ENCODE measurements around the gene CYTL1. TPM values are rescaled to one million over a fixed set of nuclear protein-coding genes. Genes with fewer than 3 reads are reported as not detected.

The CYTL1 gene
- total and polyA plus RNA-seq, 9 of the 15 experiments (the other 6 are each of a cell fraction or from before 2014, with no cell fraction given): not detected

DNA sequence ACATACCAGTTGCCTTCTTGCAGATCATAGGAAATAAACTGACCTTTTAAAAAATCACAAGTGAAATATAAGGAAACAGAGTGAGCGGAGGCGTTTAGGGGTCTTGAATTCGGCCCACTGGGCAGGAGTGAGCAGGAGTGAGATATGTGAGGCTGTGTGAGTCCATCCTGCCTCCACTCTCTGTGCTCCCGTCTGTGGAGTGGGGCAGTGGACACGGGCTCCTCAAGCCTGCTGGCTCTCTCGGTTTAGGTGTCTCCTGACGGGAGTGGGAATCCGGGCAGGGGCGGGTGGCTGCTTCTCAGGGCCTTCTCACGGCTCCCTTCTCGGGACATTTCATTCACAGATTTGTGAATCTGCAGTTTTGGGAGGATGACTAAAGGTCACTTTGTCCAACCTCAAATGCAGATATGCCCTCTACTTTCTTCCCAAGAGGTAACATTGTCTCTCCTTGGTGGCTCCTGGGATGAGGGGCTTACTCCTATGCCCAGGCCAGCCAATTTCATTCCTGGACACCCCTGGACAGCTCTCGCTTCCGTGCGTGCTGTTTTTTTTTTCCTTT lies 27.6 kb downstream of the CYTL1 start:
- Histone ChIP-seq H3K9me1 (ENCODE audit: control insufficient read depth, insufficient read depth, low read length) (peaks cover 5% of the 10 kb centered on the region), H3K4me2 (ENCODE audit: insufficient read depth, low read length) (no peak overlapping the region), H4K20me1 (replicated peaks; ENCODE audit: control insufficient read depth, insufficient read depth, low read length) (no peaks in the 10 kb centered on the region), H3K4me3 (no peak overlapping the region), H3K27me3 (ENCODE audit: control insufficient read depth in 2 of 2, insufficient read depth in 2 of 2, low read length in 2 of 2) (peaks cover 6 to 54% of the 10 kb centered on the region in 2 experiments; a peak in 3 of 5 replicates), H3K27ac (ENCODE audit: extremely low read depth, low read depth, low read length) (no peak overlapping the region), H2AFZ (ENCODE audit: low read depth, low read length) (0 out of 2 replicates have a peak overlapping the region, but pooled peaks have one; percentile 14), H3K79me2 (ENCODE audit: control insufficient read depth, insufficient read depth, low read length) (no peaks in the 10 kb centered on the region), H3K9ac (ENCODE audit: insufficient read depth in 1 of 2, low read depth in 2 of 2, low read length in 2 of 2) (peak overlapping the region in 1 of 2 experiments; percentile 35; a peak in 1 of 4 replicates), H3K9me3 (replicated peaks; ENCODE audit: control insufficient read depth, insufficient read depth, low read depth, low read length) (no peaks in the 10 kb centered on the region), H3K4me1 (replicated peaks in 1 of 2; ENCODE audit: control insufficient read depth in 2 of 2, insufficient read depth in 2 of 2, low read length in 2 of 2) (peaks cover 2 to 22% of the 10 kb centered on the region in 2 experiments; a peak in 4 of 5 replicates), H3K36me3 (ENCODE audit: control insufficient read depth, insufficient read depth, low read length) (no peaks in the 10 kb centered on the region)
- intact Hi-C loops (cut with micrococcal nuclease): no loop called here
- no TSS peak for BruUV-seq (replicated peaks)
- WGBS (ENCODE audit: insufficient coverage, low coverage, missing lambda C conversion rate): 57% methylated on average over 12 of the region's 14 CpGs
- DNase-seq (ENCODE audit: extremely low read depth in 1 of 4, low spot score in 3 of 4) (no peak), FAIRE-seq (no peak), ATAC-seq (no peak)
- CTCF ChIA-PET (ENCODE audit: low intra/inter-chr PET ratio): no interaction called here
- in situ Hi-C loops (cut with MboI): loop anchor here (10.0 kb wide), 1 partner anchor 383 kb away; no protein-coding TSS in a partner anchor
- TF ChIP-seq LARP7 (IDR thresholded peaks at IDR 0.05): no peak
- TF ChIP-seq ESRRB (CRISPR knock-in tag; IDR thresholded peaks at IDR 0.05; ENCODE audit: borderline replicate concordance): no peak
- TF ChIP-seq CREB1 (IDR thresholded peaks at IDR 0.05): no peak
- no peak for TF ChIP-seq CREB1 (CRISPR knock-in tag; IDR thresholded peaks at IDR 0.05)
- TF ChIP-seq NELFE (IDR thresholded peaks at IDR 0.05; ENCODE audit: insufficient read depth, insufficient read length): no peak
- TF ChIP-seq, protein P1, sequence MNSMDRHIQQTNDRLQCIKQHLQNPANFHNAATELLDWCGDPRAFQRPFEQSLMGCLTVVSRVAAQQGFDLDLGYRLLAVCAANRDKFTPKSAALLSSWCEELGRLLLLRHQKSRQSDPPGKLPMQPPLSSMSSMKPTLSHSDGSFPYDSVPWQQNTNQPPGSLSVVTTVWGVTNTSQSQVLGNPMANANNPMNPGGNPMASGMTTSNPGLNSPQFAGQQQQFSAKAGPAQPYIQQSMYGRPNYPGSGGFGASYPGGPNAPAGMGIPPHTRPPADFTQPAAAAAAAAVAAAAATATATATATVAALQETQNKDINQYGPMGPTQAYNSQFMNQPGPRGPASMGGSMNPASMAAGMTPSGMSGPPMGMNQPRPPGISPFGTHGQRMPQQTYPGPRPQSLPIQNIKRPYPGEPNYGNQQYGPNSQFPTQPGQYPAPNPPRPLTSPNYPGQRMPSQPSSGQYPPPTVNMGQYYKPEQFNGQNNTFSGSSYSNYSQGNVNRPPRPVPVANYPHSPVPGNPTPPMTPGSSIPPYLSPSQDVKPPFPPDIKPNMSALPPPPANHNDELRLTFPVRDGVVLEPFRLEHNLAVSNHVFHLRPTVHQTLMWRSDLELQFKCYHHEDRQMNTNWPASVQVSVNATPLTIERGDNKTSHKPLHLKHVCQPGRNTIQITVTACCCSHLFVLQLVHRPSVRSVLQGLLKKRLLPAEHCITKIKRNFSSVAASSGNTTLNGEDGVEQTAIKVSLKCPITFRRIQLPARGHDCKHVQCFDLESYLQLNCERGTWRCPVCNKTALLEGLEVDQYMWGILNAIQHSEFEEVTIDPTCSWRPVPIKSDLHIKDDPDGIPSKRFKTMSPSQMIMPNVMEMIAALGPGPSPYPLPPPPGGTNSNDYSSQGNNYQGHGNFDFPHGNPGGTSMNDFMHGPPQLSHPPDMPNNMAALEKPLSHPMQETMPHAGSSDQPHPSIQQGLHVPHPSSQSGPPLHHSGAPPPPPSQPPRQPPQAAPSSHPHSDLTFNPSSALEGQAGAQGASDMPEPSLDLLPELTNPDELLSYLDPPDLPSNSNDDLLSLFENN (IDR thresholded peaks at IDR 0.05; ENCODE audit: low read depth in 2 of 2, low read length in 2 of 2): no peak
- POLR2A ChIA-PET: no interaction called here
